ENCODE measurements around the gene MMP10.
"Not testable (repeated sequence)": the region's sequence is repeated elsewhere in the genome, so short reads cannot be mapped to it uniquely, and the experiment has no call there.

The MMP10 gene

DNA sequence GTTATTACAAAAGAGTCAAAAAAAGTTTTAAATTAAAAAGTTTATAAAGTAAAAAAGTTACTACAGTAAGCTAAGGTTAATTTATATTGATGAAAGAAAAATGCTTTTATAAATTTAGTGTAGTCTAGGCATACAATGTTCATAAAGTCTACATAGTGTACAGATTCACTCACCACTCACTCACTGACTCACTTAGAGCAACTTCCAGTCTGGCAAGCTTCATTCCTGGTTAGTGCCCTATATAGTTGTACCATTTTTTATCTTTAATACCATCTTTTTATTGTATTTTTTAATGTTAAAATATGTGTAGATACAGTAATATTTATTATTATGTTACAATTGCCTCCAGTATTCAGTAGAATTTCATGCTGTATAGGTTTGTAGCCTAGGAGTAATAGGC, 2.6 kb upstream of the MMP10 start:
- DNase-seq (ENCODE audit: low read depth) = no peak

GRCh38 chr11:102781676-102782075, 1.2 kb upstream of the MMP10 start:
- no peak for DNase-seq (ENCODE audit: low read depth)

DNA sequence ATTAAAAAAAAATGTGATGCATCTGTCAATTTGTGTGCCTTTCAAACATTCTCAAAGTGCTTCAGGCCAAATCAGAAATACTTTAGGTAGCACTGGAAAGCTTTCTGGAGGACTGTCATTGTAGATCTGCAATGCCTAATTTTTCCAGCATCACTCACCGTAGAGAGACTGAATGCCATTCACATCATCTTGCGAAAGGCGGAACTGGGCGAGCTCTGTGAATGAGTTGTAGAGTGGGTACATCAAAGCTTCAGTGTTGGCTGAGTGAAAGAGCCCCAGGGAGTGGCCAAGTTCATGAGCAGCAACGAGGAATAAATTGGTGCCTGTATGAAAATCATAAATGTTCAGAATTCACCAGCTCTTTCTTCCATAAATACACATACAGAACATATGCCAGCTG, 4.0 kb downstream of the MMP10 start:
- DNase-seq (ENCODE audit: low read depth) = no peak

DNA sequence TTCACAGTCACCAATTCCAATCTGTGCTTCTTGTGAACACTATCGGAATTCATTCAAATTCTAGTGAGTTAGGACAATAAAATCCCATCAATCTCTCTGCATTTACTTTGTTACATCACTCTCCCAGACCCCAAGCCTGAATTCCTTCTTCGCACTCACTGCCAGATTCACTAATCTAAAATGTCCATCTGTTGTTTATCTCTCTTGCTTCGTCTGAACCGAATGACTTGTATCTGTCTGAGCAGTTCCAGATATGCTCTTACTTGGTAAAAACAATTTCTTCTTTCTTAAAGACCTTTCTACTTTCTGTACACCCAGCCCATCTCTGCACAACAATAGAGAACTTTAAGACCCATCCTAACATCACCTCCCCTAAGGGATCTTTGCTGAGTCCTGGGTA, 7.0 kb downstream of the MMP10 start:
- no peak for DNase-seq (ENCODE audit: low read depth)

DNA sequence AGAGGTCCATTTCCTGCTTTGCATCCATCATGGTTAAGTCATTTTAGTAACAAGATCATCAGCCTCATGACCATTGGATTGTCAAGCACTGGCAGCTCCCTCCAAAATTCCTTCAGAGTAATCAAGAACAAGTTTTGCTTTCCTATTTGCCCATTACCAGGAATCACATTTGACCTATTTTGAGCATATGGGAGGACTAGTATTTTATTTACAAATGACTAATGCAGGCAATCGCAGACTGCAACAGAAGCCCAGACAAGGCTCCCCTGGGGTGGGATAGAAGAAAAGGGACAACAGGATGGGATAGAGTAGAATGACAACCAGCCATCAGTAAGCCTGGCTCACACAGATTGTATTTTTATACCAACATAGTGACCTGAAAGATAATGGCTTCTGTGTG, 9.1 kb downstream of the MMP10 start:
- DNase-seq (ENCODE audit: low read depth) = no peak

- DNase-seq (ENCODE audit: low read depth) = no peak
Observed at GRCh38 chr11:102770191-102770590, 10.2 kb downstream of the MMP10 start.

DNA sequence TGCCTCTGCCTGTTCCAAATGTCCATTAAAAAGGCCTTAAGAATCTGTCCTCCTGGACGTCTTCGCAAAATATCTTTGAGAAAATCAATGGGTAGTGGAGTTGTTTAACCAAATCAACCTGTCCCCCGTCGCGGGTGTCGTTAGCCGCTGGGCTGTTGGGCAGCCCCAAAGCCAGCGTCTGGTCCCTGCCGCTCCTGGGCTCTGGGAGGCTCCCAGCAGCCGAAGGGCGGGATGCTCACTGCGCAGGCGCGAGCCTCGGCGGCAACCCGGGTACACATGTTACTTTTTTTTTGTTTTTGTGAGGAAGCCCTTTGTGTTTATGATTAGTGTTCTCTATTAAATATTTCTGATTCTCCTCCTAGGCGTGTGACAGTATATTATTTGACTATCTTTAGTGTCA, 12.6 kb downstream of the MMP10 start:
- no peak for DNase-seq (ENCODE audit: low read depth)

DNA sequence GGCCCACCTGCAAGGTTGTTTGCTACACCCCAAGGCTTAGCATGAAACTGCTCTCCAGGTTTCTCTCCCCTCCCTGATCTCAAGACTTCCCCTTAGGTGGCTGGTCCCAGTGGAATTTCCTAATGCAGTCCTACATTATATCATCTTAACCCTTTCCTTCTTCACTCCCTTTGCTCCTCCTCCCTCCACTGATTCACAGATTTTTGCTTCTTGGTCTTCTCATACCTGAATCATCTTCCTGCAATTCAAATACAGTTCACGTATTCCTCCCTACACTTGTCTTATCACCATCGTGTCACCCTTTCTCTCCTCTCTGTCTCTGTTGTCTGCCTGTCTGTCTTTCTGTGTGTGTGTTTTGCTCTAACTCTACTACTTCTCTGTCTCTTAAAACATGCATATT, 17.0 kb downstream of the MMP10 start:
- DNase-seq (ENCODE audit: low read depth) = no peak

GRCh38 chr11:102762361-102762767, 18.1 kb downstream of the MMP10 start:
- no peak for DNase-seq (ENCODE audit: low read depth)

GRCh38 chr11:102761646-102762238, 18.7 kb downstream of the MMP10 start:
- no peak for DNase-seq (ENCODE audit: low read depth)

- no peak for DNase-seq (ENCODE audit: low read depth)
Observed at GRCh38 chr11:102760344-102761035, 19.9 kb downstream of the MMP10 start.

GRCh38 chr11:102757823-102758549, 22.4 kb downstream of the MMP10 start:
- no peak for DNase-seq (ENCODE audit: low read depth)

- DNase-seq (ENCODE audit: low read depth) = no peak
Observed at GRCh38 chr11:102753267-102753666, 27.2 kb downstream of the MMP10 start.

GRCh38 chr11:102751673-102752072, 28.8 kb downstream of the MMP10 start:
- no peak for DNase-seq (ENCODE audit: low read depth)

DNA sequence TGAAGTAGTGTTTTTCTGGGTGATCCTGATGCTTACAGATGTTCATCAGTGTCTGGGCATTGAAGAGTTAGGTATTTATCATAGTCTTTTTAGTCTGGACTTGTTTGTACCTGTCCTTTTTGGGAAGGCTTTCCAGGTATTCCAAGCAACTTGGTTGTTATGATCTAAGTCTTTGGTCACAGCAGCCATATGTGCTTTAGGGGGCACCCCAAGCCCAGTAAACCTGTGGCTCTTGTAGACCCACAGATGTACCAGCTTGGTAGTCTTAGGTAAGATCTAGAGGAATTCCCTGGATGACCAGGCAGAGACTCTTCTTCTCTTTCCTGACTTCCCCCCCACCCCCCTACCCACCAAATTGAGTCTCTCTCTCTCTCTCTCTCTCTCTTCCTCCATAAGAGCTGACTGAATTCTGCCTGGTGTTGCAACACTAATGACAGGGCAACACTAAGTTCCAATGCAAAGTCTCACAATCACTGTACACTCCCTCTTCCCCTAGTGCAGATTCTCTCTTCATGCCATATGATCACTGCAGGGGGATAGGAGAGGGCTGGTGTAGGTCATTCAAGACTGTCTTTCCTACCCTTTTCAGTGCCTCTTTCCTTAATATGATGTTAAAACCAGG, 31.2 kb downstream of the MMP10 start:
- no peak for DNase-seq (ENCODE audit: low read depth)

DNA sequence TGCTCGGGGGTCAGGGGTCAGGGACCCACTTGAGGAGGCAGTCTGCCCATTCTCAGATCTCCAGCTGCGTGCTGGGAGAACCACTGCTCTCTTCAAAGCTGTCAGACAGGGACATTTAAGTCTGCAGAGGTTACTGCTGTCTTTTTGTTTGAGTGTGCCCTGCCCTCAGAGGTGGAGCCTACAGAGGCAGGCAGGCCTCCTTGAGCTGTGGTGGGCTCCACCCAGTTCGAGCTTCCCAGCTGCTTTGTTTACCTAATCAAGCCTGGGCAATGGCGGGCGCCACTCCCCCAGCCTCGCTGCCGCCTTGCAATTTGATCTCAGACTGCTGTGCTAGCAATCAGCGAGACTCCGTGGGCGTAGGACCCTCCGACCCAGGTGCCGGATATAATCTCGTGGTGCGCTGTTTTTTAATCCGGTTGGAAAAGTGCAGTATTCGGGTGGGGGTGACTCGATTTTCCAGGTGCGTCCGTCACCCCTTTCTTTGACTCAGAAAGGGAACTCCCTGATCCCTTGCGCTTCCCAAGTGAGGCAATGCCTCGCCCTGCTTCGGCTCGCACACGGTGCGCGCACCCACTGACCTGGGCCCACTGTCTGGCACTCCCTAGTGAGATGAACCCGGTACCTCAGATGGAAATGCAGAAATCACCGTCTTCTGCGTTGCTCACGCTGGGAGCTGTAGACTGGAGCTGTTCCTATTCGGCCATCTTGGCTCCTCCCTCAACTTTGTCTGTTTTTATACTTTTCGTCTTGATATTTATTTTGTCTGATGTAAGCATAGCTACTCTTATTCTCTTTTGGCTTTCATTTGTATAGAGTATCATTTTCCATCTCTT, 33.5 kb downstream of the MMP10 start:
- DNase-seq (ENCODE audit: low read depth) = not testable (repeated sequence)

- no peak for DNase-seq (ENCODE audit: low read depth)
Observed at GRCh38 chr11:102734650-102735049, 45.8 kb downstream of the MMP10 start.

DNA sequence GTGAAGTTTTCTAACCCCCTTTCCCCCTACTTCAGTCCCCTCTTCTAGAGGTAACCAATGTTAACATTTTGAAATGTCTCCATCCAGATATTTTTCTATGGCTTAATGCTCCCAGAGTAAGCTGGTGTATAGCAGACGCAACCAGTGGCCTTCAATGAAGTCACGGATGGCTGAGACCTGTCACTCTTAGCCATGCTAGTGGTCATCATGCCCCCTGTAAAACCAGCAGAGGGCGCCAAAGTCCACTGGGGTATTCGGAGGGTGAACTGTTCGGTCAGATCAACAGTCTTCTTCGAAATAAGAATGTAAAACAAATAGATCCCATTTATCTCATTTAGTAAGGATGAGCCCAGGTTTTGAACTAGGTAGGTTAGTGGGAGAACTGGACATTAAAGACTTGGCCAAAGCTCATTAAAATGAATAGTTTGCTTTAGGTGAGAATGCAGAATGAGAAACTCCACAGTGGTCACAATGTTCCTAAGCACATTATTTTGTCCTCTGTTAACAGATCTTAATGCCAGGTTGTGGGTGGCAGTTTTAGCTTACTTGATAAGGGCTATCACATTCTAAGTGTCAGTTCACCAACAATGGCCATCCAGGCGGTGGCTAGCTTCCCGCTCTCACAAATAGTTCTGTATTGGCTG, 47.1 kb downstream of the MMP10 start:
- peak; percentile 13 for DNase-seq (ENCODE audit: low read depth)

DNA sequence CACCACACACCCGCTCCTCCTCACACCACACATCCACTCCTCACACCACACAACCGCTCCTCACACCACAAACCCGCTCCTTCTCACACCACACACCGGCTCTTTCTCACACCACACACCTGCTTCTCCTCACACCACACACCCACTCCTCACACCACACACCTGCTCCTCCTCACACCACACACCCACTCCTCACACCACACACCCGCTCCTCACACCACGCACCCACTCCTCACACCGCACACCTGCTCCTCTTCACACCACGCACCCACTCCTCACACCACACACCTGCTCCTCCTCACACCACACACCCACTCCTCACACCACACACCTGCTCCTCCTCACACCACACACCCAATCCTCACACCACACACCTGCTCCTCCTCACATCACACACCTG, 49.5 kb downstream of the MMP10 start:
- DNase-seq (ENCODE audit: low read depth) = not testable (repeated sequence)

DNA sequence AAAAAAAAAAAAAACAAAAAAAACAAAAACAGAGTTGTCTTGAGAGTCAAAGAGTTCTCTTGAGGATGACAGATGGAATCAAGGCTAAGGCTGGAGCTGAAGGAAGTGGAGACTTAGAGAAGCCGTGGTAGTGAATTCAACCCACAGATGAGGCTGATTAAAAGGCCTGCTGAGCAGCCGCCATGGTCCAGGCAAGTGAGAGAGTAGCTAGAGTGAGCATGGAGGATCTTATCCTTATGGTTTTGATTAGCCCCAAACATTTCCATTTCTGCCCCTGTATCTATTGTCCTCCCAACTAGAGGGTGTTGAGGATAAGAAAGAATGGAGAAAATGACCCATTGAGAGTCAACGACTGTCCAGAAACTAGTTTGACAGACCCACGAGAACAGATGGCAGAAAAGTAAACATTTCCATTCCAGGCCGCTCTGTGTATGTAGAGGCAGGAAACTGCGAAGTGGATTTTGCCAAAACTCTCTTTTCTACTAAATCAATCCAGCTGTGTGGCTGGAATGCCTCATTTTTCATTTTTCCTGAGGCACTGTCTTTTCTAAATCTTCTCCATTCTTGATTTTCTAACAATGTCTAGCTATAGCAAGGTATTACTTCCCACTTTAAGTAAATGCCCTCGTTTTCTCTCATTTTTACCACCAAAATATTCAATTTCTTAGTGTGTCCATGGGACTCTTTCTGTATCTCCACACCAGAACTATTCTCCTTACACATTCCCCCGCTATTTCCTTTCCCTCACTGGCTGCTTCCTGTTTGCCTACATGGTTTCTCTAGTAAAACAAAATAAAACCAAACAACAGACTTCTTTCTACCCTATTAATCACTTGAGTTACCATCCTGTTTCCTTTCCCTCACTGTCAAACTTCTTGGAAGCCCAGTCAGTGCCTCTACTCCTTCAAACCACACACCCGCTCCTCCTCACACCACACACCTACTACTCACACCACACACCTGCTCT, 50.3 kb downstream of the MMP10 start:
- no peak for DNase-seq (ENCODE audit: low read depth)
